CD14-positive monocyte (primary cell): ENCODE data around the gene CTNNAL1. TPM values are rescaled to one million over a fixed set of nuclear protein-coding genes. Genes with fewer than 3 reads are reported as not detected.
"Not testable (repeated sequence)": the region's sequence is repeated elsewhere in the genome, so short reads cannot be mapped to it uniquely, and the experiment has no call there.

ENCODE experiments used
- DNase-seq, 3 donors: peaks; one replicate each; pipeline ENCODE4 v3.0.0-alpha.2; 2011 to 2022
- H2AFZ ChIP-seq: 2 replicates; pipeline ENCODE4 v1.6.0; 2012; ENCODE audit warnings: mild to moderate bottlenecking, low read depth, low read length, inconsistent platforms; ENCODE audit not compliant: insufficient read depth, poor library complexity, severe bottlenecking
- H3K27ac ChIP-seq, 2 donors: 1 replicate in 1 of 2; 2 replicates in 1 of 2; pipeline ENCODE4 v1.5.1; 2012 to 2013; ENCODE audit warnings: low read length in 2 of 2, control low read depth in 1 of 2, inconsistent platforms in 1 of 2, low read depth in 1 of 2, mild to moderate bottlenecking in 1 of 2
- H3K27me3 ChIP-seq, 2 donors: one replicate each; pipeline versions ENCODE4 v1.6.0 to v1.6.1; 2011 to 2013; ENCODE audit warnings: low read length in 2 of 2; ENCODE audit not compliant: control insufficient read depth in 2 of 2, insufficient read depth in 2 of 2
- H3K36me3 ChIP-seq, 2 donors: replicated peaks in 1 of 2; 1 replicate in 1 of 2; 2 replicates in 1 of 2; pipeline versions ENCODE4 v1.5.1 to v1.6.1; 2012 to 2013; ENCODE audit warnings: low read length in 2 of 2, control low read depth in 1 of 2, inconsistent platforms in 1 of 2, mild to moderate bottlenecking in 1 of 2; ENCODE audit not compliant: insufficient read depth in 2 of 2, control insufficient read depth in 1 of 2
- H3K4me1 ChIP-seq, 2 donors: 1 replicate in 1 of 2; 2 replicates in 1 of 2; pipeline versions ENCODE4 v1.5.1 to v1.6.1; 2012 to 2013; ENCODE audit warnings: low read length in 2 of 2, control low read depth in 1 of 2, inconsistent platforms in 1 of 2, mild to moderate bottlenecking in 1 of 2, moderate library complexity in 1 of 2; ENCODE audit not compliant: insufficient read depth in 2 of 2, control insufficient read depth in 1 of 2
- H3K4me2 ChIP-seq: replicated peaks from 2 replicates; pipeline ENCODE3; 2012; ENCODE audit warnings: low read length, moderate library complexity, mild to moderate bottlenecking; ENCODE audit not compliant: poor library complexity, severe bottlenecking; ENCODE audit errors: extremely low read depth
- H3K4me3 ChIP-seq, 3 experiments: fragments of 200-600 bp in 1 of 3; sonication (generic) in 1 of 3; replicated peaks in 1 of 3; 1 replicate in 2 of 3; 2 replicates in 1 of 3; pipeline ENCODE4 v1.5.1; 2011 to 2013; ENCODE audit warnings: low read length in 3 of 3, mild to moderate bottlenecking in 3 of 3, control low read depth in 2 of 3, low read depth in 2 of 3, inconsistent platforms in 1 of 3, moderate library complexity in 1 of 3
- H3K79me2 ChIP-seq: 2 replicates; pipeline ENCODE4 v1.6.0; 2012; ENCODE audit warnings: mild to moderate bottlenecking, control low read depth, inconsistent platforms, low read length, moderate library complexity; ENCODE audit not compliant: insufficient read depth
- H3K9ac ChIP-seq: 2 replicates; pipeline ENCODE4 v1.6.0; 2017; ENCODE audit warnings: low read length, mild to moderate bottlenecking; ENCODE audit not compliant: insufficient read depth, poor library complexity, severe bottlenecking
- H3K9me3 ChIP-seq, 2 donors: replicated peaks in 1 of 2; 1 replicate in 1 of 2; 2 replicates in 1 of 2; pipeline versions ENCODE4 v1.5.1 to v1.6.1; 2012 to 2013; ENCODE audit warnings: low read length in 2 of 2, control low read depth in 1 of 2; ENCODE audit not compliant: control insufficient read depth in 1 of 2, insufficient read depth in 1 of 2
- H4K20me1 ChIP-seq: 2 replicates; pipeline ENCODE4 v1.6.0; 2012; ENCODE audit warnings: mild to moderate bottlenecking, low read length, control low read depth, moderate library complexity; ENCODE audit not compliant: insufficient read depth
- H3K27ac Mint-ChIP-seq, 7 donors: one replicate each; pipeline ENCODE4 v1.8.0; 2020; ENCODE audit warnings: mild to moderate bottlenecking in 7 of 7, mixed read lengths in 7 of 7, moderate library complexity in 6 of 7, inconsistent platforms in 2 of 7
- H3K27me3 Mint-ChIP-seq, 3 donors: one replicate each; pipeline ENCODE4 v1.8.0; 2021 to 2022; ENCODE audit warnings: low read depth in 3 of 3, mild to moderate bottlenecking in 3 of 3, mixed read lengths in 3 of 3, moderate library complexity in 3 of 3, inconsistent platforms in 1 of 3
- H3K36me3 Mint-ChIP-seq, 2 donors: one replicate each; pipeline ENCODE4 v1.8.0; 2020; ENCODE audit warnings: mixed read lengths in 2 of 2, inconsistent platforms in 1 of 2, mild to moderate bottlenecking in 1 of 2
- H3K4me1 Mint-ChIP-seq: one replicate; pipeline ENCODE4 v1.8.0; 2020; ENCODE audit warnings: mild to moderate bottlenecking, mixed read lengths
- H3K4me3 Mint-ChIP-seq, 2 donors: one replicate each; pipeline ENCODE4 v1.8.0; 2020; ENCODE audit warnings: mild to moderate bottlenecking in 2 of 2, mixed read lengths in 2 of 2, moderate library complexity in 1 of 2
- H3K9me3 Mint-ChIP-seq, 7 donors: one replicate each; pipeline ENCODE4 v1.8.0; 2020 to 2022; ENCODE audit warnings: mixed read lengths in 7 of 7, mild to moderate bottlenecking in 6 of 7, moderate library complexity in 6 of 7, inconsistent platforms in 2 of 7
- WGBS: methylation state at CpG from one replicate; pipeline ENCODE4 v1.1.5; 2013; ENCODE audit warnings: missing lambda C conversion rate; ENCODE audit not compliant: insufficient coverage; 5-methylcytosine and 5-hydroxymethylcytosine counted together
- intact Hi-C, 2 donors: fragments of 100-400 bp; cut with micrococcal nuclease; formaldehyde crosslinking; loops; one replicate each; pipeline versions ENCODE4 v1.15.0 to v1.15.1; 2023
- polyA plus RNA-seq, 3 donors: library from polyadenylated mRNA; depleted of rRNA in 1 of 3; unstranded in 2 of 3; stranded (reverse) in 1 of 3; fragments of 300-500 nt in 2 of 3; fragments of >200 nt in 1 of 3; fragmentation: Illumina TruSeq in 2 of 3; gene quantifications; 1 replicate in 2 of 3; 2 replicates in 1 of 3; pipeline ENCODE4 v1.2.3, GENCODE V29; 2012 to 2021
- TF ChIP-seq, protein P1 (sequence below): fragments of 200-600 bp; IDR thresholded peaks from one replicate; pipeline ENCODE4 v1.8.0; 2022; ENCODE audit warnings: antibody characterized with exemption, mild to moderate bottlenecking

CTNNAL1 gene
- polyA plus RNA-seq, 3 donors = 0.10 to 0.39 (median 0.25) TPM

DNA sequence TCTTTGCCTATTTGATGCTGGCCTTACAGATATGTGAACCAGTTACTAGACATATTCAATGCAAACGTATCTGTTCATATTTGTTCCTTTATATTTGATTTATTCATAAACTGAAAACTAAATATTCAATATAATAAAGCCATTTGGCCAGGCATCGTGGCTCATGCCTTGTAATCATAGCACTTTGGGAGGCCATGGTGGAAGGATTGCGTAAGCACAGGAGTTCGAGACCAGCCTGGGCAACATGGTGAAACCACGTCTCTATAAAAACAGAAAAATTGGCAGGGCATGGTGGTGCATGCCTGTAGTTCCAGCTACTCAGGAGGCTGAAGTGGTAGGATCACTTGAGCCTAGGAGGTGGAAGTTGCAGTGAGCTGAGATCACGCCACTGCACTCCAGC lies 49.2 kb upstream of the CTNNAL1 start:
- no CpG with 5 or more reads among the region's 6 CpGs for WGBS
- Mint-ChIP-seq H3K9me3 (no peaks in the 10 kb centered on the region), H3K4me3 (no peak overlapping the region), H3K36me3 (peaks cover 57 to 76% of the 10 kb centered on the region in 2 donors), H3K27ac (no peak overlapping the region), H3K27me3 (peaks cover 0 to 3% (median 0%) of the 10 kb centered on the region in 3 donors), H3K4me1 (no peaks in the 10 kb centered on the region)
- Histone ChIP-seq H3K4me2 (no peak overlapping the region), H3K9ac (no peak overlapping the region), H4K20me1 (no peaks in the 10 kb centered on the region), H3K79me2 (no peaks in the 10 kb centered on the region), H3K4me3 (no peak overlapping the region), H3K4me1 (no peaks in the 10 kb centered on the region), H3K27me3 (no peaks in the 10 kb centered on the region), H3K36me3 (peaks cover 52 to 91% of the 10 kb centered on the region in 2 donors), H2AFZ (no peak overlapping the region), H3K9me3 (no peaks in the 10 kb centered on the region), H3K27ac (no peak overlapping the region)
- no peak for DNase-seq
- intact Hi-C loops = no loop called here
- TF ChIP-seq, protein P1, sequence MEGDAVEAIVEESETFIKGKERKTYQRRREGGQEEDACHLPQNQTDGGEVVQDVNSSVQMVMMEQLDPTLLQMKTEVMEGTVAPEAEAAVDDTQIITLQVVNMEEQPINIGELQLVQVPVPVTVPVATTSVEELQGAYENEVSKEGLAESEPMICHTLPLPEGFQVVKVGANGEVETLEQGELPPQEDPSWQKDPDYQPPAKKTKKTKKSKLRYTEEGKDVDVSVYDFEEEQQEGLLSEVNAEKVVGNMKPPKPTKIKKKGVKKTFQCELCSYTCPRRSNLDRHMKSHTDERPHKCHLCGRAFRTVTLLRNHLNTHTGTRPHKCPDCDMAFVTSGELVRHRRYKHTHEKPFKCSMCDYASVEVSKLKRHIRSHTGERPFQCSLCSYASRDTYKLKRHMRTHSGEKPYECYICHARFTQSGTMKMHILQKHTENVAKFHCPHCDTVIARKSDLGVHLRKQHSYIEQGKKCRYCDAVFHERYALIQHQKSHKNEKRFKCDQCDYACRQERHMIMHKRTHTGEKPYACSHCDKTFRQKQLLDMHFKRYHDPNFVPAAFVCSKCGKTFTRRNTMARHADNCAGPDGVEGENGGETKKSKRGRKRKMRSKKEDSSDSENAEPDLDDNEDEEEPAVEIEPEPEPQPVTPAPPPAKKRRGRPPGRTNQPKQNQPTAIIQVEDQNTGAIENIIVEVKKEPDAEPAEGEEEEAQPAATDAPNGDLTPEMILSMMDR = no peak

DNA sequence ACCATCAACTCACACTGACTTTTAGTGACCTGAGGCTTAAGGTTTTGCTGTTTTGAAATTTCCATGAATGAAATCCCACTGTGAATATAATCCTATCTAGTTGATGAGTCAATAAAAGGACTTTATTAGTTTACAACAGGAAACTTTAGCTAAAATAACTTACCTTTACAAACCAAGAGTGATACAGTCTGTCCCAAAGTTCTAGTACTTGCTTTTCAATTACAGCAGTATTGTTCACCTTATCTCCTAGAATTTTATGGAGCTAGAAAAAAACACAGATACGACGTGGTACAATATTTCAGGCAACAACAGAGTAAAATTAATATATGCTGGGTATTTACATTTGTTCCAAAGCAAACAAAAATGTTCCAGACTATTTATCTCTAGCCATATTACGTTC lies 46.9 kb upstream of the CTNNAL1 start:
- Mint-ChIP-seq H3K4me3 (no peak overlapping the region), H3K4me1 (no peaks in the 10 kb centered on the region), H3K27ac (no peak overlapping the region), H3K36me3 (peaks cover 65 to 88% of the 10 kb centered on the region in 2 donors), H3K9me3 (no peaks in the 10 kb centered on the region), H3K27me3 (peaks cover 0 to 3% (median 0%) of the 10 kb centered on the region in 3 donors)
- no peaks in the 10 kb centered on the region for H3K27me3 ChIP-seq
- no CpG with 5 or more reads among the region's 3 CpGs for WGBS
- DNase-seq = no peak
- H3K4me3 ChIP-seq = no peak overlapping the region
- TF ChIP-seq, protein P1 = no peak
- H3K27ac ChIP-seq = no peak overlapping the region
- no peaks in the 10 kb centered on the region for H4K20me1 ChIP-seq
- intact Hi-C loops = no loop called here
- H2AFZ ChIP-seq = no peak overlapping the region
- H3K4me2 ChIP-seq = no peak overlapping the region
- no peaks in the 10 kb centered on the region for H3K79me2 ChIP-seq
- no peak overlapping the region for H3K9ac ChIP-seq
- no peaks in the 10 kb centered on the region for H3K9me3 ChIP-seq
- H3K4me1 ChIP-seq = no peaks in the 10 kb centered on the region
- peaks cover 48 to 95% of the 10 kb centered on the region in 2 donors for H3K36me3 ChIP-seq

DNA sequence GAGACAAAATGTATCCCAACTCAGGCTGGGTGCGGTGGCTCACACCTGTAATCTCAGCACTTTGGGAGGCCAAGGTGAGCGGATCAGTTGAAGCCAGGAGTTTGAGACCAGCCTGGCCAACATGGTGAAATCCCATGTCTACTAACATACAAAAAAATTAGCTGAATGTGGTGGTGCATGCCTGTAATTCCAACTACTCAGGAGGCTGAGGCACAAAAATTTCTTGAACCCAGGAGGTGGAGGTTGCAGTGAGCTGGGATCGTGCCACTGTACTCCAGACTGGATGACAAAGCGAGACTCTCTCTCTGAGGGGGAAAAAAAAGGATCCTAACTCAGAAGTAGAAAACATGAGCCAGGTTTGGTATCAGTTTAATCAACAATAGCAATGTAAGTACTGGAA lies 39.8 kb upstream of the CTNNAL1 start:
- 100% methylated on average over 1 of the region's 4 CpGs for WGBS
- H3K4me1 ChIP-seq, H3K9me3 ChIP-seq, H3K79me2 ChIP-seq, H3K27ac ChIP-seq, H3K4me2 ChIP-seq, H3K4me3 Mint-ChIP-seq, H3K27me3 Mint-ChIP-seq, DNase-seq, H3K9me3 Mint-ChIP-seq, H4K20me1 ChIP-seq, H3K4me3 ChIP-seq, H3K9ac ChIP-seq, H3K27me3 ChIP-seq, intact Hi-C loops, H3K4me1 Mint-ChIP-seq, H2AFZ ChIP-seq: not testable (repeated sequence)
- peaks cover 80 to 97% of the 10 kb centered on the region in 2 donors for H3K36me3 Mint-ChIP-seq
- peaks cover 65 to 100% of the 10 kb centered on the region in 2 donors for H3K36me3 ChIP-seq
- H3K27ac Mint-ChIP-seq = peak overlapping the region in 1 of 7 donors; percentile 5
